ENCODE measurements around the gene WWOX. TPM values are rescaled to one million over a fixed set of nuclear protein-coding genes. Genes with fewer than 3 reads are reported as not detected.

Gene WWOX
- total and polyA plus RNA-seq, 2 donors (not counting 3 experiments of a cell fraction or from before 2014, with no cell fraction given): 6.2 to 12.5 TPM

DNA sequence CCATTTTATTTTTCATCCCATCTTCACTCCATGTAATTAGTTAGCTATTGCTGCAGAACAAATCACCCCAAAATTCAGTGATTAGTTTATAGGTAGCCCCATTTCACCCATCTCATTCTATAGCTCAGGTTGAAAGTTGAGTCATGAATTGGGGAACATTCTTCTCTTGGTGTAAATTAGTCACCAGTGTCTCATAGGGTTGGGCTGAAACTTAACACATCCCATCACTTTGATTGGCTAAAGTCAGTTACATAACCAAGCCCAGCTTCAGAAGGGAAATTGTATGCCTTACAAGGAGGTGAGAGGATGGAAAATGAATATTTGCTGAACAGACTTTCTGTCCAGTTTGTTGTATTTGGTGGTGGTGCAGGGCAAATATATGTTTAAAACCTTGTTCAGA lies 477.5 kb downstream of the WWOX start:
- Histone ChIP-seq H3K36me3 (ENCODE audit: control insufficient read depth in 2 of 2, extremely low read depth in 1 of 2, insufficient read depth in 2 of 2, low read length in 2 of 2) (no peaks in the 10 kb centered on the region), H3K9ac (replicated peaks; ENCODE audit: extremely low read depth, insufficient read depth, low read length) (no peak overlapping the region), H3K27ac (ENCODE audit: insufficient read depth, low read depth, low read length) (no peak overlapping the region), H3K27me3 (ENCODE audit: control insufficient read depth in 2 of 2, insufficient read depth in 2 of 2, low read length in 2 of 2) (no peaks in the 10 kb centered on the region), H3K4me3 (replicated peaks in 1 of 3; ENCODE audit: insufficient read depth in 1 of 3, low read depth in 1 of 3, low read length in 3 of 3) (no peak overlapping the region), H2AFZ (ENCODE audit: low read depth, low read length) (no peak overlapping the region), H3K9me1 (replicated peaks; ENCODE audit: control insufficient read depth, extremely low read depth, insufficient read depth, low read length) (no peaks in the 10 kb centered on the region), H4K20me1 (replicated peaks; ENCODE audit: control insufficient read depth, extremely low read depth, insufficient read depth, low read length) (no peaks in the 10 kb centered on the region), H3K9me3 (replicated peaks; ENCODE audit: control insufficient read depth, insufficient read depth, low read length) (peaks cover 3% of the 10 kb centered on the region), H3K4me2 (ENCODE audit: insufficient read depth, low read length) (no peak overlapping the region), H3K79me2 (ENCODE audit: control insufficient read depth, insufficient read depth, low read length) (no peaks in the 10 kb centered on the region), H3K4me1 (ENCODE audit: control insufficient read depth, extremely low read depth, insufficient read depth, low read length) (no peaks in the 10 kb centered on the region)
- TF ChIP-seq, protein P1, sequence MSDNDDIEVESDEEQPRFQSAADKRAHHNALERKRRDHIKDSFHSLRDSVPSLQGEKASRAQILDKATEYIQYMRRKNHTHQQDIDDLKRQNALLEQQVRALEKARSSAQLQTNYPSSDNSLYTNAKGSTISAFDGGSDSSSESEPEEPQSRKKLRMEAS (IDR thresholded peaks at IDR 0.05; ENCODE audit: insufficient read depth, insufficient read length): no peak
- TF ChIP-seq FOS (IDR thresholded peaks at IDR 0.05; ENCODE audit: borderline replicate concordance, insufficient read depth, low read length) (no peak), JUN (IDR thresholded peaks at IDR 0.05; ENCODE audit: borderline replicate concordance, insufficient read depth, insufficient read length, low read depth) (no peak)
- TF ChIP-seq, protein P2, sequence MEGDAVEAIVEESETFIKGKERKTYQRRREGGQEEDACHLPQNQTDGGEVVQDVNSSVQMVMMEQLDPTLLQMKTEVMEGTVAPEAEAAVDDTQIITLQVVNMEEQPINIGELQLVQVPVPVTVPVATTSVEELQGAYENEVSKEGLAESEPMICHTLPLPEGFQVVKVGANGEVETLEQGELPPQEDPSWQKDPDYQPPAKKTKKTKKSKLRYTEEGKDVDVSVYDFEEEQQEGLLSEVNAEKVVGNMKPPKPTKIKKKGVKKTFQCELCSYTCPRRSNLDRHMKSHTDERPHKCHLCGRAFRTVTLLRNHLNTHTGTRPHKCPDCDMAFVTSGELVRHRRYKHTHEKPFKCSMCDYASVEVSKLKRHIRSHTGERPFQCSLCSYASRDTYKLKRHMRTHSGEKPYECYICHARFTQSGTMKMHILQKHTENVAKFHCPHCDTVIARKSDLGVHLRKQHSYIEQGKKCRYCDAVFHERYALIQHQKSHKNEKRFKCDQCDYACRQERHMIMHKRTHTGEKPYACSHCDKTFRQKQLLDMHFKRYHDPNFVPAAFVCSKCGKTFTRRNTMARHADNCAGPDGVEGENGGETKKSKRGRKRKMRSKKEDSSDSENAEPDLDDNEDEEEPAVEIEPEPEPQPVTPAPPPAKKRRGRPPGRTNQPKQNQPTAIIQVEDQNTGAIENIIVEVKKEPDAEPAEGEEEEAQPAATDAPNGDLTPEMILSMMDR (IDR thresholded peaks at IDR 0.05; ENCODE audit: extremely low read depth in 1 of 2, insufficient read depth in 1 of 2, low read depth in 1 of 2, low read length in 2 of 2): no peak
- BruUV-seq (replicated peaks): no TSS peak
- intact Hi-C loops (cut with micrococcal nuclease) (no loop called here), dilution Hi-C loops (cut with MboI; ENCODE audit: extremely low pct_ligation_motif_present, low sequenced_read_pairs) (no loop called here)
- FAIRE-seq (no peak), DNase-seq (ENCODE audit: low read depth, low spot score) (no peak)
- ChIA-PET CTCF (no interaction called here), POLR2A (no interaction called here)

DNA sequence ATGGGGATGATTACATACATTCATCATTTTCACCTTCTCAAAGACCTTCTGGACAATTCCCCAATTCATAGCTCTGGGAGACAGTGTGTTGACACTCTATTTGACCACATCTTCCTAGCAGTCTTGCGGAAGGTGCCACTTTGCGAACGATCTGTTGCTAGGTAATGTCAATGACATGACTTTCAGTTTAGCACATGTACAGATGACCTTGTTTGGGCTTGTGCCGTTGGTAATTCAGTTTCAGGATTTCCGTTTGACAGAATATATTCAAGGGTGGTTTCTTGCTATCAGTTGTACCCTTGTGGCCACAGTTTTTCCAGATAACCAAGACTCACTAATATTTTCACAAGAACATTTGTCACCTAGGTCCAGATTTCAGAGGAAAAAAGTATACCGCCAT lies 478.2 kb downstream of the WWOX start:
- Histone ChIP-seq H3K79me2 (ENCODE audit: control insufficient read depth, insufficient read depth, low read length) (no peaks in the 10 kb centered on the region), H3K27me3 (ENCODE audit: control insufficient read depth in 2 of 2, insufficient read depth in 2 of 2, low read length in 2 of 2) (no peaks in the 10 kb centered on the region), H3K9me3 (replicated peaks; ENCODE audit: control insufficient read depth, insufficient read depth, low read length) (peaks cover 3% of the 10 kb centered on the region), H3K36me3 (ENCODE audit: control insufficient read depth in 2 of 2, extremely low read depth in 1 of 2, insufficient read depth in 2 of 2, low read length in 2 of 2) (no peaks in the 10 kb centered on the region), H4K20me1 (replicated peaks; ENCODE audit: control insufficient read depth, extremely low read depth, insufficient read depth, low read length) (no peaks in the 10 kb centered on the region), H3K27ac (ENCODE audit: insufficient read depth, low read depth, low read length) (no peak overlapping the region), H3K4me2 (ENCODE audit: insufficient read depth, low read length) (no peak overlapping the region), H3K4me1 (ENCODE audit: control insufficient read depth, extremely low read depth, insufficient read depth, low read length) (no peaks in the 10 kb centered on the region), H2AFZ (ENCODE audit: low read depth, low read length) (no peak overlapping the region), H3K4me3 (replicated peaks in 1 of 3; ENCODE audit: insufficient read depth in 1 of 3, low read depth in 1 of 3, low read length in 3 of 3) (no peak overlapping the region), H3K9ac (replicated peaks; ENCODE audit: extremely low read depth, insufficient read depth, low read length) (no peak overlapping the region), H3K9me1 (replicated peaks; ENCODE audit: control insufficient read depth, extremely low read depth, insufficient read depth, low read length) (no peaks in the 10 kb centered on the region)
- intact Hi-C loops (cut with micrococcal nuclease) (no loop called here), dilution Hi-C loops (cut with MboI; ENCODE audit: extremely low pct_ligation_motif_present, low sequenced_read_pairs) (no loop called here)
- ChIA-PET CTCF (no interaction called here), POLR2A (no interaction called here)
- FAIRE-seq (no peak), DNase-seq (ENCODE audit: low read depth, low spot score) (no peak)
- no TSS peak for BruUV-seq (replicated peaks)
- TF ChIP-seq, protein P1 (IDR thresholded peaks at IDR 0.05; ENCODE audit: insufficient read depth, insufficient read length): no peak
- no peak for TF ChIP-seq FOS (IDR thresholded peaks at IDR 0.05; ENCODE audit: borderline replicate concordance, insufficient read depth, low read length)
- no peak for TF ChIP-seq POLR2A (IDR thresholded peaks at IDR 0.05; ENCODE audit: low read depth, low read length)
- TF ChIP-seq JUN (IDR thresholded peaks at IDR 0.05; ENCODE audit: borderline replicate concordance, insufficient read depth, insufficient read length, low read depth): no peak
- TF ChIP-seq, protein P2 (IDR thresholded peaks at IDR 0.05; ENCODE audit: extremely low read depth in 1 of 2, insufficient read depth in 1 of 2, low read depth in 1 of 2, low read length in 2 of 2): no peak
- TF ChIP-seq EZH2 (IDR thresholded peaks at IDR 0.05; ENCODE audit: borderline replicate concordance, low read depth, low read length, severe bottlenecking): no peak
